Neural cell (in vitro differentiated cells): ENCODE results near the gene ATP7B. TPM values are rescaled to one million over a fixed set of nuclear protein-coding genes. Genes with fewer than 3 reads are reported as not detected.

Experiments used
- H2AFZ ChIP-seq: fragments of 200-600, 300-800 bp; sonication (generic), shearing (Covaris generic); 2 replicates; pipeline ENCODE4 v1.6.0; 2014; ENCODE audit warnings: low read depth, mild to moderate bottlenecking, antibody characterized with exemption, low read length, moderate library complexity
- H3F3A ChIP-seq: fragments of 200-600 bp; shearing (Covaris generic); 2 replicates; pipeline ENCODE4 v1.6.1; 2016; ENCODE audit warnings: mild to moderate bottlenecking, moderate library complexity, mixed read lengths, antibody characterized with exemption, low read length; ENCODE audit not compliant: insufficient read depth, poor library complexity, severe bottlenecking
- H3K27ac ChIP-seq: fragments of 200-600, 300-800 bp; sonication (generic), shearing (Covaris generic); 2 replicates; pipeline ENCODE4 v1.5.1; 2014; ENCODE audit warnings: mild to moderate bottlenecking, low read length, moderate library complexity
- H3K27me3 ChIP-seq: fragments of 300-800, 200-600 bp; sonication (generic), shearing (Covaris generic); 2 replicates; pipeline ENCODE4 v1.6.0; 2014; ENCODE audit warnings: mild to moderate bottlenecking, low read depth, low read length, moderate library complexity; ENCODE audit not compliant: insufficient read depth
- H3K36me3 ChIP-seq: fragments of 300-800, 200-600 bp; sonication (generic), shearing (Covaris generic); 2 replicates; pipeline ENCODE4 v1.5.1; 2014; ENCODE audit warnings: mild to moderate bottlenecking, antibody characterized with exemption, low read length, moderate library complexity; ENCODE audit not compliant: insufficient read depth
- H3K4me2 ChIP-seq: fragments of 300-800, 200-600 bp; sonication (generic), shearing (Covaris generic); 2 replicates; pipeline ENCODE4 v1.6.0; 2014; ENCODE audit warnings: mild to moderate bottlenecking, low read length
- H3K4me3 ChIP-seq: fragments of 300-800, 200-600 bp; sonication (generic), shearing (Covaris generic); 2 replicates; pipeline ENCODE4 v1.5.1; 2014; ENCODE audit warnings: mild to moderate bottlenecking, low read length, moderate library complexity
- H3K79me2 ChIP-seq: fragments of 200-600 bp; shearing (Covaris generic); replicated peaks from 2 replicates; pipeline ENCODE4 v1.6.0; 2014; ENCODE audit warnings: mild to moderate bottlenecking, low read length, moderate library complexity; ENCODE audit not compliant: insufficient read depth
- H3K9ac ChIP-seq: fragments of 300-800, 200-600 bp; sonication (generic), shearing (Covaris generic); 2 replicates; pipeline ENCODE4 v1.6.1; 2016; ENCODE audit warnings: mild to moderate bottlenecking, low read length, mixed read lengths
- H3K9me2 ChIP-seq: fragments of 200-600 bp; shearing (Covaris generic); 2 replicates; pipeline ENCODE4 v1.6.1; 2016; ENCODE audit warnings: mild to moderate bottlenecking, low read length, mixed read lengths; ENCODE audit not compliant: insufficient read depth
- H3K9me3 ChIP-seq: fragments of 200-600, 300-800 bp; sonication (generic), shearing (Covaris generic); 2 replicates; pipeline ENCODE4 v1.6.1; 2016; ENCODE audit warnings: mild to moderate bottlenecking, mixed run types, low read length, moderate library complexity, mixed read lengths
- H4K20me1 ChIP-seq: fragments of 200-600 bp; shearing (Covaris generic); 2 replicates; pipeline ENCODE4 v1.6.1; 2016; ENCODE audit warnings: mild to moderate bottlenecking, mixed run types; ENCODE audit not compliant: insufficient read depth
- CTCF ChIP-seq: fragments of 450-650 bp; IDR thresholded peaks from 2 replicates; pipeline ENCODE4 v1.5.1; 2014; ENCODE audit warnings: antibody characterized with exemption, mild to moderate bottlenecking, moderate library complexity; ENCODE audit not compliant: poor library complexity, severe bottlenecking
- EP300 ChIP-seq: fragments of 450-650 bp; conservative IDR thresholded peaks from 2 replicates; pipeline ENCODE4 v1.6.1; 2014; ENCODE audit warnings: antibody characterized with exemption, mild to moderate bottlenecking, moderate library complexity; ENCODE audit not compliant: poor library complexity, severe bottlenecking
- EZH2 ChIP-seq: fragments of 200-600, 300-800 bp; shearing (Covaris generic), sonication (generic); IDR thresholded peaks from 2 replicates; pipeline ENCODE4 v1.6.1; 2014; ENCODE audit warnings: antibody characterized with exemption, low read length, borderline replicate concordance, mild to moderate bottlenecking; ENCODE audit not compliant: insufficient read depth, poor library complexity, severe bottlenecking
- MXI1 ChIP-seq: fragments of 450-650 bp; conservative IDR thresholded peaks from 2 replicates; pipeline ENCODE4 v1.6.1; 2014; ENCODE audit warnings: antibody characterized with exemption, mild to moderate bottlenecking; ENCODE audit not compliant: poor library complexity, severe bottlenecking
- POLR2AphosphoS5 ChIP-seq: IDR thresholded peaks from 2 replicates; pipeline ENCODE4 v1.6.1; 2012
- RAD21 ChIP-seq: fragments of 450-650 bp; conservative IDR thresholded peaks from 2 replicates; pipeline ENCODE4 v1.6.1; 2014; ENCODE audit warnings: antibody characterized with exemption, mild to moderate bottlenecking, moderate library complexity
- REST ChIP-seq: IDR thresholded peaks from 2 replicates; pipeline ENCODE4 v1.6.1; 2012; ENCODE audit warnings: borderline replicate concordance
- SMC3 ChIP-seq: fragments of 450-650 bp; conservative IDR thresholded peaks from 2 replicates; pipeline ENCODE4 v1.6.1; 2014; ENCODE audit warnings: antibody characterized with exemption, mild to moderate bottlenecking, moderate library complexity; ENCODE audit not compliant: poor library complexity
- TAF1 ChIP-seq: IDR thresholded peaks from 2 replicates; pipeline ENCODE4 v1.6.1; 2012; ENCODE audit warnings: low read depth
- polyA plus RNA-seq: library from polyadenylated mRNA; depleted of rRNA; stranded (reverse); fragments of >200 nt; gene quantifications from 2 replicates; pipeline ENCODE4 v1.2.3, GENCODE V29; 2014

Gene ATP7B
- polyA plus RNA-seq, 1 donor from 2014 or later: 6.3 TPM

- H3K9me2 ChIP-seq: no peaks in the 10 kb centered on the region
- peak within 1 kb of the TSS; percentile 81 for H3K4me2 ChIP-seq
- H3K36me3 ChIP-seq: no peaks in the 10 kb centered on the region
- peak within 1 kb of the TSS; percentile 88 for H2AFZ ChIP-seq
- no peaks in the 10 kb centered on the region for H3K9me3 ChIP-seq
- H3K4me3 ChIP-seq: peak within 1 kb of the TSS; percentile 100
- peak within 1 kb of the TSS; percentile 62 for H3K27ac ChIP-seq
- H3K27me3 ChIP-seq: no peaks in the 10 kb centered on the region
- no peaks in the 10 kb centered on the region for H4K20me1 ChIP-seq
- peaks cover 44% of the 10 kb centered on the region for H3K79me2 ChIP-seq
- no peaks in the 10 kb centered on the region for H3F3A ChIP-seq
- TF ChIP-seq EZH2 (no peak), POLR2AphosphoS5 (peak; percentile 89), RAD21 (peak; percentile 50), EP300 (peak; percentile 65), TAF1 (no peak), REST (peak; percentile 44), SMC3 (peak; percentile 54), CTCF (no peak), MXI1 (peak; percentile 84)
- H3K9ac ChIP-seq: peak within 1 kb of the TSS; percentile 78
Measured at GRCh38 chr13:52011632-52012511, 622 bp upstream of the ATP7B start, which contains the start of gene ALG11. TSS of gene ALG11 (plus strand) at chr13:52012398. CDS start at chr13:52012419, 21 bp downstream.

GRCh38 chr13:52009946-52010345 lies 1.3 kb downstream of the ATP7B start:
- Histone ChIP-seq H3F3A (no peaks in the 10 kb centered on the region), H3K27me3 (no peaks in the 10 kb centered on the region), H3K9me3 (no peaks in the 10 kb centered on the region), H3K27ac (no peak overlapping the region), H3K9me2 (no peaks in the 10 kb centered on the region), H3K36me3 (no peaks in the 10 kb centered on the region), H3K4me3 (peak overlapping the region; percentile 100), H3K4me2 (peak overlapping the region; percentile 81), H4K20me1 (no peaks in the 10 kb centered on the region), H2AFZ (no peak overlapping the region), H3K79me2 (peaks cover 38% of the 10 kb centered on the region), H3K9ac (no peak overlapping the region)
- TF ChIP-seq TAF1 (no peak), REST (no peak), EZH2 (no peak), CTCF (no peak), SMC3 (no peak), MXI1 (no peak), POLR2AphosphoS5 (no peak), EP300 (no peak), RAD21 (no peak)
